Measurements from ENCODE around the gene HBD. TPM values are rescaled to one million over a fixed set of nuclear protein-coding genes. Genes with fewer than 3 reads are reported as not detected.
A peak's percentile ranks its signal among the peaks of the same experiment; 100 is the strongest.

Gene HBD
- total and polyA plus RNA-seq, 9 of the 15 experiments (the other 6 are each of a cell fraction or from before 2014, with no cell fraction given): 11.8 to 169 (median 36.0) TPM

DNA sequence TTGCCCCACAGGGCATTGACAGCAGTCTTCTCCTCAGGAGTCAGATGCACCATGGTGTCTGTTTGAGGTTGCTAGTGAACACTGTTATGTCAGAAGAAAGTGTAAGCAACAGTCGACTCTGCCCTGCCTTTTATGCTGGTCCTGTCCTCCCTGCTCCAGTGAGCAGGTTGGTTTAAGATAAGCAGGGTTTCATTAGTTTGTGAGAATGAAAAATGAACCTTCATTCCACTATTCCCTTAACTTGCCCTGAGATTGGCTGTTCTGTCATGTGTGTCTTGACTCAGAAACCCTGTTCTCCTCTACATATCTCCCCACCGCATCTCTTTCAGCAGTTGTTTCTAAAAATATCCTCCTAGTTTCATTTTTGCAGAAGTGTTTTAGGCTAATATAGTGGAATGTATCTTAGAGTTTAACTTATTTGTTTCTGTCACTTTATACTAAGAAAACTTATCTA lies at the start of gene HBD (continued):
- TF ChIP-seq, protein P1, sequence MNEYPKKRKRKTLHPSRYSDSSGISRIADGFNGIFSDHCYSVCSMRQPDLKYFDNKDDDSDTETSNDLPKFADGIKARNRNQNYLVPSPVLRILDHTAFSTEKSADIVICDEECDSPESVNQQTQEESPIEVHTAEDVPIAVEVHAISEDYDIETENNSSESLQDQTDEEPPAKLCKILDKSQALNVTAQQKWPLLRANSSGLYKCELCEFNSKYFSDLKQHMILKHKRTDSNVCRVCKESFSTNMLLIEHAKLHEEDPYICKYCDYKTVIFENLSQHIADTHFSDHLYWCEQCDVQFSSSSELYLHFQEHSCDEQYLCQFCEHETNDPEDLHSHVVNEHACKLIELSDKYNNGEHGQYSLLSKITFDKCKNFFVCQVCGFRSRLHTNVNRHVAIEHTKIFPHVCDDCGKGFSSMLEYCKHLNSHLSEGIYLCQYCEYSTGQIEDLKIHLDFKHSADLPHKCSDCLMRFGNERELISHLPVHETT (CRISPR knock-in tag; conservative IDR thresholded peaks at IDR 0.05 in 1 of 2, IDR thresholded peaks at IDR 0.05 in 1 of 2): peak in 1 of 2 experiments; percentile 44; a peak in 1 of 4 replicates
- no peak for TF ChIP-seq MTF1 (CRISPR knock-in tag; IDR thresholded peaks at IDR 0.05; ENCODE audit: borderline replicate concordance)
- peak; percentile 74; the same call in 1 of the 2 replicates for TF ChIP-seq SOX6 (IDR thresholded peaks at IDR 0.05)
- no peak for TF ChIP-seq CBX1 (IDR thresholded peaks at IDR 0.05; ENCODE audit: low read depth)
- TF ChIP-seq ZNF75A (CRISPR knock-in tag; IDR thresholded peaks at IDR 0.05): no peak
- TF ChIP-seq ZNF699 (CRISPR knock-in tag; IDR thresholded peaks at IDR 0.05; ENCODE audit: insufficient replicate concordance): no peak
- TF ChIP-seq SLC30A9 (CRISPR knock-in tag; IDR thresholded peaks at IDR 0.05): no peak
- no peak for TF ChIP-seq ZBTB5 (IDR thresholded peaks at IDR 0.05)
- TF ChIP-seq, protein P2, sequence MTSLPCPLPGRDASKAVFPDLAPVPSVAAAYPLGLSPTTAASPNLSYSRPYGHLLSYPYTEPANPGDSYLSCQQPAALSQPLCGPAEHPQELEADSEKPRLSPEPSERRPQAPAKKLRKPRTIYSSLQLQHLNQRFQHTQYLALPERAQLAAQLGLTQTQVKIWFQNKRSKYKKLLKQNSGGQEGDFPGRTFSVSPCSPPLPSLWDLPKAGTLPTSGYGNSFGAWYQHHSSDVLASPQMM (CRISPR knock-in tag; IDR thresholded peaks at IDR 0.05): no peak
- 0 out of 2 replicates have a peak, but pooled peaks have one; percentile 38 for TF ChIP-seq FOXM1 (IDR thresholded peaks at IDR 0.05; ENCODE audit: low read depth)
- no peak for TF ChIP-seq FOXM1 (CRISPR knock-in tag; IDR thresholded peaks at IDR 0.05; ENCODE audit: low read depth)
- no peak for TF ChIP-seq KLF1 (tag; IDR thresholded peaks at IDR 0.05)
- no peak for TF ChIP-seq PHF20 (IDR thresholded peaks at IDR 0.05; ENCODE audit: partially characterized antibody)
- peak; percentile 39 for TF ChIP-seq HDAC3 (IDR thresholded peaks at IDR 0.05; ENCODE audit: borderline replicate concordance, partially characterized antibody)
- no peak for TF ChIP-seq TAF7 (tag; IDR thresholded peaks at IDR 0.05)
- peak; percentile 30; the same call in 1 of the 2 replicates for TF ChIP-seq TAL1 (IDR thresholded peaks at IDR 0.05)
- 0 out of 6 replicates have a peak, but pooled peaks of 1 of the 3 experiments have one; percentile 22 for TF ChIP-seq ZBTB11 (CRISPR knock-in tag; IDR thresholded peaks at IDR 0.05)
- no peak for TF ChIP-seq CREB1 (IDR thresholded peaks at IDR 0.05)
- TF ChIP-seq CREB1 (CRISPR knock-in tag; IDR thresholded peaks at IDR 0.05): no peak
- TF ChIP-seq ZNF79 (CRISPR knock-in tag; IDR thresholded peaks at IDR 0.05; ENCODE audit: low read depth): peak; percentile 87; the same call in 1 of the 2 replicates
- no peak for TF ChIP-seq RBM14 (IDR thresholded peaks at IDR 0.05; ENCODE audit: borderline replicate concordance, insufficient read depth, low read depth, low read length)
- TF ChIP-seq ZNF717 (CRISPR knock-in tag; IDR thresholded peaks at IDR 0.05): no peak

Measured in K562 (cell line).